OCI-M2 (cell line): ENCODE data around the gene PPP1R26.

Experiments
- DNase-seq: peaks from one replicate; lab custom pipeline; 2025; ENCODE audit not compliant: unreplicated experiment; lab: John Stamatoyannopoulos, UW

The PPP1R26 gene

GRCh38 chr9:135487281-135488012, 7.9 kb downstream of the PPP1R26 start:
- no peak for DNase-seq

- DNase-seq: no peak
Observed at GRCh38 chr9:135488013-135488330, 8.4 kb downstream of the PPP1R26 start.

- DNase-seq: no peak
Observed at GRCh38 chr9:135488527-135488926, 8.9 kb downstream of the PPP1R26 start.

- DNase-seq: no peak
Observed at GRCh38 chr9:135489188-135489906, 9.8 kb downstream of the PPP1R26 start.

DNA sequence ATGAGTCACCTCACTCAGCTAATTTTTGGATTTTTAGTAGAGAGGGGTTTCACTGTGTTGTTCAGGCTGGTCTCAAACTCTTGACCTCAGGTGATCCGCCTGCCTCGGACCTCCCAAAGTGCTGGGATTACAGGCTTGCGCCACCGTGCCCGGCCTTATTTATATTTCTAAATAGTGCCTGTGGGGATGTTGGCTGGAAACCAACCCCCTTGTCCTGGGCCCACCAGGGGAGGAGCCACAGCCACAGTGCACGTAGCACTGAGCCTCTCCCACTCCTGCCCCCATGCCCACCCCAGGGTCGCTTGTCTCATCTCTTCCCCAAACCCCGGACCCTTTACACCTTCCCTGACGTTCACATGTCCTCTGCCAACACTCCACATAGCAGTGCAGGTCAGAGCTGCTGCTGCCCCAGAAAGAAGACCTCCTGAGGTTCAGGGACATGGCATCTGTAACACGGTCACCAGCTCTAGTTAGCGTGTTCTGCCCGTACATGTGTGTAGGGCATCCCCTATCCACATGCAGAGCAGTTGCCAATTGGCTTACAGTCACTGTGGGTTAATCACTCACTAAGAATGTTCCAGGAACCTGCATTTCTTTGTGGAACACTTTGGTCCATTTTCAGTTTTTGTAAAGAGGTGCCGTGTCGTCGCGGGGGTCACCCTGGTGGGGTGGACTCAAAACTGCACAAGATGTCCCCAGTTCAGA, 10.7 kb downstream of the PPP1R26 start:
- DNase-seq: no peak

DNA sequence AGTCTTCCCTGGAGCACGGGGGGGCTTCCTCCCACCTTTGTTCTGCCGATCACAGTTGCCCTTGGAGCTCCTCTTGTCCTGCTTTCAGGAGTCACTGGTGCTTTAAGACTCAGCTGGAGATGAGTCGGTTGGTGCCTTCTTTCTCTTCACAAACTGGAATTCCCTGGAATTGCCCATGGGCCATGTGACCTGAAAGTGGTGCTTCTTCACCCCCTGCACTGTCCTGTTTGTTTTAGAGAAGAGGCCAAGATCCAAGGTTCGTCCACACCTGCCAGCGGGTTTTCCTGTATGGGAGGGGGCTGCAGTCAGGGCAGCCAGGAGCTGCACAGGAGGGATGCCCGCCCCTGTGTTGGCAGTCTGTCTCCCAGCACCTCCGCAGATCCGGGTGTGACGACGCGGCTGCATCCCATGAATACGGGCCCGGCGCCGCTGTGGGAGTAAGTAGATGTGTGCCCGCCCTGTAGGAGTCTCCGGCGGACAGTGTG, 11.4 kb downstream of the PPP1R26 start:
- DNase-seq: no peak

GRCh38 chr9:135491764-135492163, 12.2 kb downstream of the PPP1R26 start:
- DNase-seq: no peak

GRCh38 chr9:135492886-135493669, 13.5 kb downstream of the PPP1R26 start:
- no peak for DNase-seq

DNA sequence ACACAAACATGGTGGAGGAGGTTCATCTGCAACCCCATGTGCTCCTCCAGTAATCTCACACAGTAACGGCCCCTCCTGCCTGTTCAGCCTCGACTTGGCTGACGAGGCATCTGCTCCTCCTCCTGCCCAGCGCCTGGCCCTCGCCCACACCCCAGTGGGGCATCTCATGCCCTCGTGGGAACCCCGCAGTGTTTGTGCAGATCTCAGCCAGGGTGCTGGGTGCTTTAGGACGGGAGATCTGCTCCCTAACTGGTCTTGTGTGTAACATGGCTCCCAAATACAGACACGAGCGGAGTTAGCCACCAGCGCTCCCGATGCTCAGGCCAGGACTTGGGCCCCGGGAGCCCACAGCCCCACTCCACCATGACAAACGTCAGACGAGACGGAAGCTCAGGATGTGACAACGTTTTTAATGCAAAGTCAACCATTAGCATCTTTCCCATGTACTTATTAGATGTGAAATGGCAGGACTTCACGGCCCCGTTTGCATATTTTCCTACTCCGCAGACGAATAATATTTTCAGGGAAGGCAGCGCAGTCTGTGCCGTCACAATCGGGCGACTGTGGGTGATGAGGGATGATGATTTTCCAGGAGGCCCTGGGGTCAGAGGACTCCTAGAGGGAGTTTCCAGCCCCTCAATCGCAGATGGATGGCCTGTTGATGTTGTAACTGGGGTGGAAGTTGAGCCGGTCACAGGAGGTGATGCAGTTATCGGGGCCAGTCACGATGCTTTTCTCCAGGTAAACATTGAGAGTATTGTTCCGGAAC, 15.4 kb downstream of the PPP1R26 start:
- DNase-seq: no peak

DNA sequence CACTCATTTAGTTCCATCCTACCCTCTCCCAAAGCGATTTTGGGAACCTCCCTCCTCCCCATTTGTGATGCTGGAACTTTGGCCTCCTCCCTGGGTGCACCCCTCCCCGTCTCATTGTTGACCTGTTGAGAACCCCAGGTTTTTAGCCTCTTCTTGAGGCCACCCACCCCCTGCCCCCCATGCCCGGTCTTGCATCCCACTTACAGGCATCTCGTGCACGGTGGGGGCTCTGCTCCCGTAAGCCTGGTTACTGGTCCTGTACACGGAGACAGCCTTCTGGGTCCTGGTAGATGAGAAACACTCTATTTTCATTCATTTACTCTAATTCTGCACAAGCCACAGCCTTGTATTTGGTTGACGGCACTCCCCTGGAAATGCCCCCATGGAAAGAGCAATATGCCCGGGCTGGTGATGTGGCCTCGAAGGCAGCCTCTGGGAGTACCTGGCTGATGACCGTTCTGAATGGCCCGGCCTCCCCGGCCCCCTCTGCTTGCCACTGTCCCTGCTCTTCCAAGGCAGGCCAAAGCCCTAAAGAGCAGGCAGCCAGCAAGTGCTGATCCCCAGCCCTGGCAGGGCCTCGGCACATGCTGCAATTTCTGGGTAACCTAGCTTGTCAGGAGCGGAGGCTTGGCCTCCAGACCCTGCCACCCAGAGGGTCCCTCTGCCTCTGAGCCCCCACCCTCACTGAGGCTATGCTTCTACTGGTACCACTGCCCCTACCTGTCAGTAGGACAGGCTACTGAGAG, 19.0 kb downstream of the PPP1R26 start:
- no peak for DNase-seq

- DNase-seq: no peak
Observed at GRCh38 chr9:135499326-135500070, 19.9 kb downstream of the PPP1R26 start.

DNA sequence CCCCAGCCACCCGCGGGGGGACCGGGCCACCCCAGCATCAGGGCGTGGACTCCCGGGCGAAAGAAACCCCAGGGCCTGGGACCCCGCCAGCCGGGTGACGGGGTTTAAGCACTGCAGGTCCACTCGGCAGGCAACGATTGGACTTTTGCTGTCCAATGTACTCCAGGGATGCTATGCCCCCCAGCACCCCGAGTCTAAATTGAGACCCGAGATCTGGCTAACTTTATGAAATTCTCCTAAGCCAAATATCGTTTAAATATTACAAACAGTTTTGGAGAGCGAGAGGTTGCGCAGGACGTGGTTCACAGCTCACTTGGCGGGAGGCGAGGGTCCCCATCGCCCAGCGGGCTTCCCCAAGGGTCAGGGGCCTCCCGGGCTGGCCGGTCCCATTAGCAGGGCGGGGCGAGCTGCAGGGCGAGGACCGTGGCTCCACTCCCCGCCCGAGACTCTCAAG, 20.5 kb downstream of the PPP1R26 start:
- no peak for DNase-seq

- DNase-seq: no peak
Observed at GRCh38 chr9:135500525-135501260, 21.1 kb downstream of the PPP1R26 start, which contains the start of gene MRPS2. TSS of gene MRPS2 (plus strand) at chr9:135500682. CDS start at chr9:135500711, 29 bp downstream.

- DNase-seq: no peak
Observed at GRCh38 chr9:135501261-135502167, 21.9 kb downstream of the PPP1R26 start.

DNA sequence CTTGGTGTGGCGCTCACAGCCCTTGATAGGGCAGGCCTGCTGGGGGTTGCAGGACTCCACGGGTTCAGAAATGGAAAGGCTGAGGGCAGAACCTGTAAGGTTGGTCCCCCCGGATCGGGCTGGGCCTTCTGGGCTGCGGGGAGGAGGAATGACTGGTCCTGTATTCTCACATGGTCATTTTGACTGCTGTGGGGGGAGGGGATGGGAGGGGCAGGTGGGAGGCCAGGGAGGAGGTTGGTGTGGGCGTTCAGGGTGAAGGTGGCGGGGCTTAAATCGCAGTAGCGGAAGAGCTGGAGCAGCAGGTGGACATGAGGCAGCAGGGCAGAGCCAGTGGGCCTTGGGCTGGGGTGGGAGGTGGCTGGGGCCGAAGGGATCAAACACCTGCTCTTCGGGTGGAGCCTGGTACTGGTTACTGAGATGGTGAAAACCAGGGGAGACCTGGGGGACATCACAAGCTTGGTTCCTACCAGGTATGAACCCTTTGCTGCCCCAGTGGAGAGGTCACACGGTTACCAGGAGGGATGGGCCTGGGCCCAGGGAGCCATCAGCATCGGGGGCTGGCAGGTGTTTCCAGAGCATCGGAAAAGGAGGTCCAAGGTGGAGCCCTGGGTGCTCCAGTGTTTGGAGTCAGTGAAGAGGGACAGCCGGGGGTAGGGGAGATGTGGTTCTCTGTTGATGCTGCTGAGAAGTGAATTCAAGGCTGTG, 22.7 kb downstream of the PPP1R26 start:
- no peak for DNase-seq

DNA sequence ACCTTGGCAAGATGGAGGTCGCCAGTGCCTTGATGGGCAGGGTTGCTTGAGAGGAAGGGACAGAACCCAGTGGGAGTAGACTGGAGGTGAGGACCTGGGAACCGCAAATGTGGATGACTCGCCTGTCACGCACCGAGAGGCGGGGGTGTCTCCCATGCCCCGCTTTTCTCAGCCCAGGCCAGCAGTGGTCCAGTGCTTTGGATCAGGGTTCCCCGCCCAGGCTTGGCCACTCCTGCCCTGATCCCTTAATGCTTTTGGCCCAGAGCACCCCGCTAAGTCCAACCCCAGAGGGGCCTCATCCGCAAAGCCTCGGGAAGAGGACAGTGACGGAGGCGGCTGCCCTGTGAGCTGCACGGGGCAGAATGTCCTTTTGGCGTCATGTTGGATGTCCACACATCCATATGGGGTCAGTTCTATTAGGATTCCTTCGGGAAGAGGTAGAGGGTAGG, 23.3 kb downstream of the PPP1R26 start:
- no peak for DNase-seq
